IMR-90 (cell line): ENCODE data around the gene SPEG. TPM values are rescaled to one million over a fixed set of nuclear protein-coding genes. Genes with fewer than 3 reads are reported as not detected.

ENCODE experiments used
- ATAC-seq: fragments of 200-7000 bp; cut with Tn5 transposase; 2 replicates; pipeline ENCODE4 v1.9.1; 2020; ENCODE audit warnings: low read depth, mild to moderate bottlenecking, moderate library complexity
- BruUV-seq: library from RNA; stranded (reverse); fragments of 400-500 nt; replicated peaks from 2 replicates; lab custom pipeline; 2021; lab: Mats Ljungman, UMichigan
- CTCF ChIA-PET: fragments of 300-600 bp; formaldehyde crosslinking; extraction: SDS; loops from one replicate; lab custom pipeline; 2021; ENCODE audit warnings: antibody characterized with exemption; lab: Yijun Ruan, JAX
- POLR2A ChIA-PET: fragments of 300-600 bp; sonication (Branson Sonifier 250); formaldehyde crosslinking; loops from one replicate; lab custom pipeline; 2022; ENCODE audit warnings: antibody characterized with exemption; ENCODE audit not compliant: unreplicated experiment; lab: Charles Lee
- DNase-seq: peaks from one replicate; pipeline ENCODE4 v3.0.0; 2013
- H2AFZ ChIP-seq: replicated peaks from 2 replicates; pipeline ENCODE3; 2013; ENCODE audit warnings: low read length, mild to moderate bottlenecking; ENCODE audit not compliant: poor library complexity
- H2AK5ac ChIP-seq: 2 replicates; pipeline ENCODE4 v1.6.1; 2013; ENCODE audit warnings: low read depth, low read length, inconsistent platforms
- H2AK9ac ChIP-seq: replicated peaks from 2 replicates; pipeline ENCODE3; 2013; ENCODE audit warnings: mild to moderate bottlenecking, low read depth, low read length, moderate library complexity; ENCODE audit not compliant: poor library complexity
- H2BK120ac ChIP-seq: 2 replicates; pipeline ENCODE4 v1.6.1; 2013; ENCODE audit warnings: low read depth, low read length, inconsistent platforms
- H2BK15ac ChIP-seq: 3 replicates; pipeline ENCODE4 v1.6.1; 2013; ENCODE audit warnings: low read depth, low read length, inconsistent platforms
- H2BK20ac ChIP-seq: 2 replicates; pipeline ENCODE4 v1.6.1; 2013; ENCODE audit warnings: low read depth, mild to moderate bottlenecking, inconsistent platforms, low read length, moderate library complexity
- H2BK5ac ChIP-seq: 2 replicates; pipeline ENCODE4 v1.6.1; 2013; ENCODE audit warnings: mild to moderate bottlenecking, low read depth, low read length, inconsistent platforms; ENCODE audit not compliant: poor library complexity, severe bottlenecking
- H3K14ac ChIP-seq: replicated peaks from 2 replicates; pipeline ENCODE4 v1.6.1; 2013; ENCODE audit warnings: low read depth, low read length, inconsistent platforms
- H3K18ac ChIP-seq: 2 replicates; pipeline ENCODE4 v1.6.1; 2013; ENCODE audit warnings: low read depth, low read length, control low read depth
- H3K23ac ChIP-seq: 2 replicates; pipeline ENCODE4 v1.6.1; 2013; ENCODE audit warnings: low read depth, low read length, inconsistent platforms
- H3K27ac ChIP-seq: 2 replicates; pipeline ENCODE4 v1.5.1; 2013; ENCODE audit warnings: mild to moderate bottlenecking, control low read depth, low read length; ENCODE audit not compliant: insufficient read depth
- H3K27me3 ChIP-seq: 2 replicates; pipeline ENCODE4 v1.6.1; 2013; ENCODE audit warnings: low read length; ENCODE audit not compliant: control insufficient read depth, insufficient read depth
- H3K36me3 ChIP-seq: 2 replicates; pipeline ENCODE4 v1.6.1; 2013; ENCODE audit warnings: low read length, mixed read lengths; ENCODE audit not compliant: control insufficient read depth, insufficient read depth
- H3K4ac ChIP-seq: 2 replicates; pipeline ENCODE4 v1.6.1; 2013; ENCODE audit warnings: low read depth, low read length, inconsistent platforms
- H3K4me1 ChIP-seq: 2 replicates; pipeline ENCODE4 v1.6.1; 2013; ENCODE audit warnings: low read length, mixed read lengths; ENCODE audit not compliant: control insufficient read depth, insufficient read depth
- H3K4me2 ChIP-seq: 2 replicates; pipeline ENCODE4 v1.6.1; 2013; ENCODE audit warnings: low read depth, mild to moderate bottlenecking, control low read depth, low read length, moderate library complexity
- H3K4me3 ChIP-seq: 2 replicates; pipeline ENCODE4 v1.5.1; 2013; ENCODE audit warnings: low read depth, mild to moderate bottlenecking, control low read depth, low read length, moderate library complexity; ENCODE audit not compliant: insufficient read depth
- H3K56ac ChIP-seq: 2 replicates; pipeline ENCODE4 v1.6.1; 2013; ENCODE audit warnings: low read length, inconsistent platforms; ENCODE audit not compliant: insufficient read depth; ENCODE audit errors: extremely low read depth
- H3K79me1 ChIP-seq, 2 experiments: 2 replicates each; pipeline ENCODE4 v1.6.1; 2013; ENCODE audit warnings: low read length in 2 of 2, inconsistent platforms in 1 of 2, low read depth in 1 of 2
- H3K9ac ChIP-seq: 2 replicates; pipeline ENCODE4 v1.6.1; 2013; ENCODE audit warnings: low read depth, low read length, control low read depth
- H3K9me1 ChIP-seq: 2 replicates; pipeline ENCODE4 v1.6.1; 2013; ENCODE audit warnings: low read length, inconsistent platforms; ENCODE audit not compliant: insufficient read depth
- H3K9me3 ChIP-seq: 2 replicates; pipeline ENCODE4 v1.6.1; 2013; ENCODE audit warnings: low read length; ENCODE audit not compliant: control insufficient read depth, insufficient read depth
- H4K20me1 ChIP-seq: 2 replicates; pipeline ENCODE4 v1.6.1; 2013; ENCODE audit warnings: low read length, inconsistent platforms; ENCODE audit not compliant: insufficient read depth
- H4K5ac ChIP-seq: 2 replicates; pipeline ENCODE4 v1.6.1; 2013; ENCODE audit warnings: mild to moderate bottlenecking, low read depth, low read length, control low read depth
- H4K8ac ChIP-seq, 2 experiments: 2 replicates each; pipeline ENCODE4 v1.6.1; 2013; ENCODE audit warnings: low read depth in 2 of 2, low read length in 2 of 2, control low read depth in 1 of 2, inconsistent platforms in 1 of 2
- H4K91ac ChIP-seq: 2 replicates; pipeline ENCODE4 v1.6.1; 2013; ENCODE audit warnings: low read depth, low read length, inconsistent platforms; ENCODE audit not compliant: insufficient read depth
- FOS ChIP-seq: fragments of 150-350 bp; IDR thresholded peaks from 2 replicates; pipeline ENCODE4 v1.6.1; 2016; ENCODE audit warnings: low read depth, low read length
- MAFK ChIP-seq: IDR thresholded peaks from 2 replicates; pipeline ENCODE4 v1.6.1; 2012; ENCODE audit warnings: low read depth, low read length, improper control_type of control experiment
- MXI1 ChIP-seq: IDR thresholded peaks from 2 replicates; pipeline ENCODE4 v1.6.1; 2012; ENCODE audit warnings: low read depth, mild to moderate bottlenecking, low read length, moderate library complexity, borderline replicate concordance
- NFE2L2 ChIP-seq: fragments of 150-350 bp; IDR thresholded peaks from 2 replicates; pipeline ENCODE4 v1.6.1; 2016; ENCODE audit warnings: low read depth, mild to moderate bottlenecking, low read length
- POLR2A ChIP-seq: IDR thresholded peaks from 2 replicates; pipeline ENCODE4 v1.6.1; 2012; ENCODE audit warnings: mild to moderate bottlenecking, low read depth, low read length
- RAD21 ChIP-seq: IDR thresholded peaks from 2 replicates; pipeline ENCODE4 v1.6.1; 2012; ENCODE audit warnings: low read length, improper control_type of control experiment
- SMC3 ChIP-seq: fragments of 150-350 bp; IDR thresholded peaks from 2 replicates; pipeline ENCODE4 v1.6.1; 2016; ENCODE audit warnings: low read depth, mild to moderate bottlenecking, antibody characterized with exemption, low read length, moderate library complexity
- WGBS, 2 experiments: methylation state at CpG; one replicate each; pipeline versions ENCODE4 v1.1.5 to v1.1.7; 2013; ENCODE audit warnings: missing lambda C conversion rate in 2 of 2; ENCODE audit not compliant: insufficient read length in 1 of 2; ENCODE audit errors: extremely low coverage in 2 of 2; 5-methylcytosine and 5-hydroxymethylcytosine counted together
- dilution Hi-C: fragments of 300-500 bp; cut with HindIII; formaldehyde crosslinking; loops from one replicate; pipeline ENCODE4 v1.14.3; 2018; ENCODE audit warnings: low sequenced_read_pairs; ENCODE audit not compliant: unreplicated experiment
- in situ Hi-C: fragments of 300-500 bp; cut with MboI; formaldehyde crosslinking; loops from 3 replicates; pipeline ENCODE4 v1.14.3; 2019; ENCODE audit warnings: low sequenced_read_pairs, inconsistent platforms, mixed read lengths
- intact Hi-C: fragments of 100-400 bp; cut with micrococcal nuclease; formaldehyde crosslinking; loops from 2 replicates; pipeline ENCODE4 v1.10.0; 2022
- polyA plus RNA-seq, 3 experiments: library from polyadenylated mRNA; depleted of rRNA; stranded (reverse); fragments of >200 nt; gene quantifications; 2 replicates each; pipeline ENCODE4 v1.2.3, GENCODE V29; 2012; ENCODE audit warnings: low replicate concordance in 1 of 3
- total RNA-seq: library from RNA; depleted of rRNA; stranded (reverse); fragments of >200 nt; gene quantifications from 2 replicates; pipeline ENCODE4 v1.2.3, GENCODE V29; 2012

Gene SPEG
- total and polyA plus RNA-seq, 2 of the 4 experiments (the other 2 are of a cell fraction) = 6.8 to 81.6 TPM

DNA sequence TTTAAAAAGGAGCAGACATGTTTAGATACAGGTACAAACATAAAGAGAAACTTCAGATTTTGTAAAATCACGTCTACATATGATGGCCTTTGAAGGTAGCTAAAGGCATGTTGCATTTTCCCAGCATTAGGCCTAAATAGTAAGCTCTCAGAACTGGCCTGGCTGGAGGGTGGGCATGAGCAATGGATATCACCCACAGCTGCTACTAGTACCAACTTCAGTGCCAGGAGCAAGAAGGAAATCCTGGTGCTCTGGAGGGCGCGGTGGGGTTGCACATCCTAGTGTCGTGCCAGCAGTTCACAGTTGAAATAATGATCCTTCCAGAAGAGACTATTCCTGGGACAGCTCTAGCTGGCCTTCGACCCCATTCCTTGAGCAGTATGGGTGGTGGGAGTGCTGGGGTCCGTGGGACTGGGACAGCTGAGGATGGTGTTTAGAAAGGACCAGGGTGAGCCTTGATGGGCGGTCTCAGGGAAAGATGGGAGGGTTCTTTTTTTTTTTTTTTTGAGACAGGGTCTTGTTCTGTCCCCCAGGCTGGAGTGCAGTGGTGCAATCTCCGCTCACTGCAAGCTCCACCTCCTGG, 11.6 kb upstream of the SPEG start:
- H3K56ac ChIP-seq = no peak overlapping the region
- peaks cover 9% of the 10 kb centered on the region for H3K9me1 ChIP-seq
- WGBS, 2 experiments = 87% methylated on average over 3 of the region's 8 CpGs; no CpG with 5 or more reads in 1 of the 2 experiments
- H3K36me3 ChIP-seq = no peaks in the 10 kb centered on the region
- no peak overlapping the region for H3K14ac ChIP-seq
- no peak overlapping the region for H2AFZ ChIP-seq
- BruUV-seq = no TSS peak
- H4K20me1 ChIP-seq = peaks cover 3% of the 10 kb centered on the region; the same call in 1 of the 2 replicates
- dilution Hi-C loops (no loop called here), intact Hi-C loops (no loop called here), in situ Hi-C loops (no loop called here)
- no peak overlapping the region for H4K8ac ChIP-seq
- peaks cover 11% of the 10 kb centered on the region for H3K4me1 ChIP-seq
- no peaks in the 10 kb centered on the region for H3K79me1 ChIP-seq
- no peak overlapping the region for H4K5ac ChIP-seq
- ChIA-PET POLR2A (no interaction called here), CTCF (interaction anchor here (0.6 to 1.6 kb wide), 4 partner anchors 11 to 126 kb away, joined by 3 to 5 read pairs (median 4); no protein-coding TSS in a partner anchor)
- H2BK5ac ChIP-seq = no peak overlapping the region
- H2BK120ac ChIP-seq = no peak overlapping the region
- H3K23ac ChIP-seq = no peak overlapping the region
- DNase-seq (no peak), ATAC-seq (no peak)
- H2BK20ac ChIP-seq = no peak overlapping the region
- no peak overlapping the region for H3K18ac ChIP-seq
- H3K4ac ChIP-seq = no peak overlapping the region
- H3K9ac ChIP-seq = no peak overlapping the region
- H4K91ac ChIP-seq = no peak overlapping the region
- no peak overlapping the region for H3K4me2 ChIP-seq
- H3K9me3 ChIP-seq = no peaks in the 10 kb centered on the region
- no peak overlapping the region for H2AK9ac ChIP-seq
- no peak overlapping the region for H2AK5ac ChIP-seq
- no peak overlapping the region for H2BK15ac ChIP-seq
- no peak overlapping the region for H3K27ac ChIP-seq
- peaks cover 4% of the 10 kb centered on the region; the same call in 1 of the 2 replicates for H3K27me3 ChIP-seq
- H3K4me3 ChIP-seq = no peak overlapping the region
- TF ChIP-seq MXI1 (no peak), POLR2A (no peak), NFE2L2 (no peak), FOS (no peak), RAD21 (no peak), SMC3 (no peak), MAFK (no peak)
